Prostate gland (tissue), 2 donors: ENCODE results near the gene TAS2R8. TPM values are rescaled to one million over a fixed set of nuclear protein-coding genes. Genes with fewer than 3 reads are reported as not detected.

ENCODE experiments used
- DNase-seq: peaks from one replicate; pipeline ENCODE4 v3.0.0-alpha.2; 2019; ENCODE audit warnings: low spot score
- H3K27ac ChIP-seq, 2 donors: fragments of 200-600 bp; sonication (generic); 2 replicates each; pipeline ENCODE4 v1.5.1; 2017 to 2019
- H3K27me3 ChIP-seq: fragments of 200-600 bp; sonication (generic); replicated peaks from 2 replicates; pipeline ENCODE4 v1.5.1; 2019; ENCODE audit not compliant: insufficient read depth
- H3K36me3 ChIP-seq, 2 donors: fragments of 200-600 bp; sonication (generic); 1 replicate in 1 of 2; 2 replicates in 1 of 2; pipeline versions ENCODE4 v1.5.1 to v1.8.1; 2017 to 2019
- H3K4me1 ChIP-seq: fragments of 200-600 bp; sonication (generic); replicated peaks from 2 replicates; pipeline ENCODE4 v1.5.1; 2019
- H3K4me3 ChIP-seq, 2 donors: fragments of 200-600 bp; sonication (generic); 2 replicates each; pipeline ENCODE4 v1.5.1; 2017 to 2019
- H3K9me3 ChIP-seq: fragments of 200-600 bp; sonication (generic); 2 replicates; pipeline ENCODE4 v1.5.1; 2017
- CTCF ChIP-seq, 4 experiments: fragments of 200-600 bp in 2 of 4; fragments of 450-650 bp in 2 of 4; sonication (generic) in 2 of 4; IDR thresholded peaks; 1 replicate in 3 of 4; 2 replicates in 1 of 4; pipeline ENCODE4 v1.5.1; 2016 to 2019; ENCODE audit warnings: antibody characterized with exemption in 4 of 4, mild to moderate bottlenecking in 2 of 4, moderate library complexity in 2 of 4
- POLR2A ChIP-seq: fragments of 450-650 bp; IDR thresholded peaks from one replicate; pipeline ENCODE4 v1.6.1; 2016; ENCODE audit warnings: antibody characterized with exemption, mild to moderate bottlenecking
- POLR2AphosphoS5 ChIP-seq: sonication (generic); formaldehyde crosslinking; IDR thresholded peaks from one replicate; pipeline ENCODE4 v1.6.1; 2017; ENCODE audit warnings: antibody characterized with exemption
- WGBS: methylation state at CpG from one replicate; pipeline ENCODE4 v1.1.5; 2018; 5-methylcytosine and 5-hydroxymethylcytosine counted together
- intact Hi-C: fragments of 100-400 bp; cut with DNase I; formaldehyde crosslinking; loops from one replicate; pipeline ENCODE4 v1.14.2; 2022
- total RNA-seq, 2 donors: library from RNA; depleted of rRNA; stranded (reverse); fragments of >200 nt; gene quantifications; one replicate each; pipeline ENCODE4 v1.1.0, GENCODE V29; 2016

The TAS2R8 gene
- total RNA-seq, 2 donors from 2014 or later = not detected

- Histone ChIP-seq H3K4me1 (no peaks in the 10 kb centered on the region), H3K36me3 (no peaks in the 10 kb centered on the region), H3K27me3 (no peaks in the 10 kb centered on the region), H3K9me3 (no peaks in the 10 kb centered on the region), H3K4me3 (no peak overlapping the region), H3K27ac (no peak overlapping the region)
- WGBS = 81% methylated on average over 3 of the region's 3 CpGs
- no peak for DNase-seq
- no peak for TF ChIP-seq POLR2AphosphoS5
- no peak for TF ChIP-seq CTCF (IDR thresholded peaks at IDR 0.05)
- no peak for TF ChIP-seq POLR2A
- intact Hi-C loops = no loop called here
Measured at GRCh38 chr12:10824957-10825356, 17.9 kb upstream of the TAS2R8 start.

- Histone ChIP-seq H3K4me3 (no peak overlapping the region), H3K9me3 (no peaks in the 10 kb centered on the region), H3K27me3 (no peaks in the 10 kb centered on the region), H3K27ac (no peak overlapping the region), H3K4me1 (no peaks in the 10 kb centered on the region), H3K36me3 (no peaks in the 10 kb centered on the region)
- TF ChIP-seq POLR2AphosphoS5 (no peak), CTCF (IDR thresholded peaks at IDR 0.05) (no peak), POLR2A (no peak)
- no peak for DNase-seq
- intact Hi-C loops = no loop called here
- WGBS = 78% methylated on average over 3 of the region's 3 CpGs
Measured at GRCh38 chr12:10811883-10812536, 4.9 kb upstream of the TAS2R8 start.

GRCh38 chr12:10810068-10810467 lies 3.0 kb upstream of the TAS2R8 start, which contains the start of gene TAS2R9:
Gene TAS2R9 (minus strand): TSS chr12:10810168. CDS start chr12:10810075, 93 bp downstream.
- Histone ChIP-seq H3K4me3 (no peak within 1 kb of the TSS), H3K36me3 (no peaks in the 10 kb centered on the region), H3K27ac (no peak within 1 kb of the TSS), H3K9me3 (no peaks in the 10 kb centered on the region), H3K4me1 (no peaks in the 10 kb centered on the region), H3K27me3 (no peaks in the 10 kb centered on the region)
- no peak for DNase-seq
- intact Hi-C loops = no loop called here
- TF ChIP-seq POLR2A (no peak), CTCF (IDR thresholded peaks at IDR 0.05) (no peak), POLR2AphosphoS5 (no peak)

GRCh38 chr12:10802587-10802986 lies 4.5 kb downstream of the TAS2R8 start, which contains the start of gene TAS2R7:
Gene TAS2R7 (minus strand): TSS chr12:10802627. CDS start chr12:10802570, 57 bp downstream.
- TF ChIP-seq POLR2AphosphoS5 = no peak
- TF ChIP-seq CTCF (IDR thresholded peaks at IDR 0.05) = no peak
- TF ChIP-seq POLR2A = no peak
- H3K4me1 ChIP-seq = no peaks in the 10 kb centered on the region
- DNase-seq = no peak
- H3K9me3 ChIP-seq = no peaks in the 10 kb centered on the region
- intact Hi-C loops = no loop called here
- H3K4me3 ChIP-seq = no peak within 1 kb of the TSS
- no peaks in the 10 kb centered on the region for H3K27me3 ChIP-seq
- 52% methylated on average over 4 of the region's 4 CpGs for WGBS
- no peak within 1 kb of the TSS for H3K27ac ChIP-seq
- H3K36me3 ChIP-seq = no peaks in the 10 kb centered on the region

- Histone ChIP-seq H3K9me3 (no peaks in the 10 kb centered on the region), H3K4me3 (no peak overlapping the region), H3K27me3 (no peaks in the 10 kb centered on the region), H3K27ac (no peak overlapping the region), H3K36me3 (no peaks in the 10 kb centered on the region), H3K4me1 (no peaks in the 10 kb centered on the region)
- 31% methylated on average over 5 of the region's 5 CpGs for WGBS
- DNase-seq = no peak
- TF ChIP-seq CTCF (IDR thresholded peaks at IDR 0.05) (no peak), POLR2A (no peak), POLR2AphosphoS5 (no peak)
- intact Hi-C loops = no loop called here
Measured at GRCh38 chr12:10801741-10802140, 5.3 kb downstream of the TAS2R8 start.
